ENCODE results near the gene ARFGAP3. TPM values are rescaled to one million over a fixed set of nuclear protein-coding genes. Genes with fewer than 3 reads are reported as not detected.

ARFGAP3 gene
- total and polyA plus RNA-seq, 11 donors = 13.3 to 34.0 (median 25.1) TPM

DNA sequence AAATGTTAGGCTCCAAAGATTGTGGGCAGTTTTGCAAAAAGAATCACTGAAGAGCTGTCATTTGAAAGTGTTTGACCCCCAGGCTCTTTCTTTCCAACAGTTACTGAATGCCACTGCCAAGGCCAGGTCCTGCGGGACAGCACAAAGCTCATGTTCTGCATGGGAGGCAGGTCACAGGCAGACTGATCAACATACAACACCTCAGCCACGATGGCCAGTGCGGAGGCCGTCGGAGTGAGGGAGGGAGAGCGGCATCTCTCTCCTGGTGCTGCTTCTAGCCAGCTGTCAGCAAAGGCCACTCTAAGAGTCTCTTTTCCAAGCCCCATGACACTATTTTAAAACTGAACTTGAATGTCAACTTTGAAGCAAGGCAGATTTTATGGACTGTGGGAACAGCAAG is 49.9 kb downstream of the ARFGAP3 start:
- Histone ChIP-seq H3K27me3 (no peaks in the 10 kb centered on the region), H3K27ac (peak overlapping the region in 1 of 12 donors; percentile 77), H3K4me1 (peaks cover 0 to 35% (median 19%) of the 10 kb centered on the region in 12 donors), H3K36me3 (peaks cover 0 to 96% (median 76%) of the 10 kb centered on the region in 9 donors), H3K4me3 (no peak overlapping the region), H3K9me3 (no peaks in the 10 kb centered on the region)
- no peak for DNase-seq
- ATAC-seq = no peak
- intact Hi-C loops (cut with DNase I) = no loop called here
- WGBS, 4 donors = 82 to 89% (median 86%) methylated on average over 6 of the region's 6 CpGs
- TF ChIP-seq CTCF (IDR thresholded peaks at IDR 0.05) (no peak), POLR2A (IDR thresholded peaks at IDR 0.05) (no peak)

- H3K9me3 ChIP-seq = no peaks in the 10 kb centered on the region
- intact Hi-C loops (cut with DNase I) = no loop called here
- H3K4me3 ChIP-seq = no peak overlapping the region
- peaks cover 0 to 35% (median 19%) of the 10 kb centered on the region in 12 donors for H3K4me1 ChIP-seq
- no peak for DNase-seq
- peaks cover 0 to 96% (median 75%) of the 10 kb centered on the region in 9 donors for H3K36me3 ChIP-seq
- H3K27ac ChIP-seq = peak overlapping the region in 11 of 12 donors; percentile 1 to 80 (median 64)
- peak in 3 of 4 donors; percentile 13 to 25 (median 16) for ATAC-seq
- TF ChIP-seq CTCF (IDR thresholded peaks at IDR 0.05) = no peak
- no peak for TF ChIP-seq POLR2A (IDR thresholded peaks at IDR 0.05)
- H3K27me3 ChIP-seq = no peaks in the 10 kb centered on the region
- WGBS, 4 donors = 76 to 83% (median 79%) methylated on average over 15 of the region's 15 CpGs
These were observed 50.9 kb downstream of the ARFGAP3 start for GRCh38 chr22:42805998-42806830.

DNA sequence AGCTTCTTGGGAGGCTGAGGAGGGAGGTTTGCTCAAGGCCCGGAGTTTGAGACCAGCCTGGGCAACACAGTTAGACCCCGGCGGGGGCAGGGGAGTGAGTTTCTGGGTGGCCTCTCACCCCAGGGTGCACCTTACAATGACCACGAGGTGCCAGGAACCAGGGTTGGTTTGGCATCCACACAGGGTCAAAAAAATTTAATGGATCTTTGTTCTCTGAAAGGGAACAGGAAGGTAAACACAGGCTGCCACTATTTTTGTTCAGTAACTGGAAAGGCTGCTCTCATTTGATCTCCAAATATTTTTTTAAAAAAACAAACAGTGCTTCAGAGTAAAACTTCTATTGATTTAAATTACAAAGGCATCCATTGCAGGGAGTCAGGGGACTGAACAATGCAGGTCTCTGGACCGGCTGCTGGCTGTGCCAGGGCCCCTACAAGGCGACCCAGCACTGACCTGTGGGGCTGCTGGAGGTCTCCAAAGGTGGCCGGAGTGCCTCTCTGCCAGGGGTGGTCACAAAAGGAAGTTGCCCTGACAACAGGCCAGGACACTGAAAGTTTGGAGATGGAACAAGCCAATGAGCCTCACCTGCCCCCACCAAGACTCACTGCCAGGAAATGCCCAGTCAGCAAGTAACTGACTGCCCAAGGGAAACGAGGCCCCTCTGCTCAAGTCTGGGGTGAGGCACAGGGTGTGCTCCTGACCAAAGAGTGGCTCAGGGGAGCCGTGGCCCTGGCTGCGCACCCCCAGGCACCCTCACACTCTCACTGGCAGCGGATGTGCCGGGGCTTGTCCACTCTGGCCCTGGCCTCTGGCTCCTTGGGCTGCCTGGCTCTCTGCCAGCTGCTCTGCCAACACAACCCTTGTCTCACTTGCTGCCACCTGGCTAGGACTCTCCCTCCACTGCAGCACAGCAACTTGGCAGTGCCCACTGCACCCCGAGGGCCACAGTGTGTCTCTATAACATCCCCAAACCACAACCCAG is 51.8 kb downstream of the ARFGAP3 start:
- Histone ChIP-seq H3K27ac (peak overlapping the region; percentile 1 to 80 (median 62)), H3K9me3 (no peaks in the 10 kb centered on the region), H3K4me3 (no peak overlapping the region), H3K4me1 (peaks cover 0 to 35% (median 19%) of the 10 kb centered on the region in 12 donors), H3K27me3 (no peaks in the 10 kb centered on the region), H3K36me3 (peaks cover 0 to 94% (median 72%) of the 10 kb centered on the region in 9 donors)
- TF ChIP-seq POLR2A (IDR thresholded peaks at IDR 0.05) (no peak), CTCF (IDR thresholded peaks at IDR 0.05) (no peak)
- 57 to 70% (median 63%) methylated on average over 13 of the region's 13 CpGs for WGBS, 4 donors
- intact Hi-C loops (cut with DNase I) = no loop called here
- ATAC-seq = peak; percentile 32 to 68 (median 58)
- peak in 3 of 5 donors; percentile 47 to 73 (median 69) for DNase-seq

Measured in heart left ventricle (tissue), 16 donors.